OCI-LY1 (cell line): ENCODE data around the gene VOPP1.

Experiments
- H2AFZ ChIP-seq: fragments of 200-600 bp; sonication (generic), shearing (Covaris generic); 2 replicates; pipeline ENCODE4 v1.6.0; 2014; ENCODE audit warnings: antibody characterized with exemption, mild to moderate bottlenecking, low read length
- H3F3A ChIP-seq: fragments of 200-600 bp; sonication (generic), shearing (Covaris generic); 2 replicates; pipeline ENCODE4 v1.6.0; 2014; ENCODE audit warnings: mild to moderate bottlenecking, antibody characterized with exemption, low read length, moderate library complexity; ENCODE audit not compliant: insufficient read depth
- H3K27ac ChIP-seq: fragments of 200-600 bp; sonication (generic); 2 replicates; pipeline ENCODE4 v1.5.1; 2014; ENCODE audit warnings: low read length, mixed run types, mild to moderate bottlenecking, low read depth; ENCODE audit not compliant: poor library complexity, severe bottlenecking
- H3K27me3 ChIP-seq: fragments of 200-600 bp; sonication (generic); 2 replicates; pipeline ENCODE4 v1.6.0; 2014; ENCODE audit warnings: antibody characterized with exemption, mild to moderate bottlenecking, low read length, moderate library complexity; ENCODE audit not compliant: insufficient read depth
- H3K36me3 ChIP-seq: fragments of 200-600 bp; sonication (generic); 2 replicates; pipeline ENCODE4 v1.6.1; 2014; ENCODE audit warnings: mild to moderate bottlenecking, antibody characterized with exemption, low read length, moderate library complexity, mixed read lengths; ENCODE audit not compliant: insufficient read depth
- H3K4me1 ChIP-seq: fragments of 200-600 bp; sonication (generic); 2 replicates; pipeline ENCODE4 v1.5.1; 2014; ENCODE audit warnings: mild to moderate bottlenecking, low read length, moderate library complexity; ENCODE audit not compliant: insufficient read depth, severe bottlenecking
- H3K4me2 ChIP-seq: fragments of 200-600 bp; sonication (generic), shearing (Covaris generic); 2 replicates; pipeline ENCODE4 v1.6.1; 2014; ENCODE audit warnings: low read length
- H3K4me3 ChIP-seq: fragments of 200-600 bp; sonication (generic); 2 replicates; pipeline ENCODE4 v1.5.1; 2014; ENCODE audit warnings: low read length, low read depth, mild to moderate bottlenecking, mixed read lengths; ENCODE audit not compliant: poor library complexity, severe bottlenecking
- H3K79me2 ChIP-seq: fragments of 200-600 bp; shearing (Covaris generic); 2 replicates; pipeline ENCODE4 v1.6.1; 2016; ENCODE audit warnings: mixed run types, low read length, mixed read lengths; ENCODE audit not compliant: insufficient read depth
- H3K9ac ChIP-seq: fragments of 200-600 bp; sonication (generic), shearing (Covaris generic); 2 replicates; pipeline ENCODE4 v1.6.1; 2014; ENCODE audit warnings: mild to moderate bottlenecking, low read length, mixed read lengths
- H3K9me2 ChIP-seq: fragments of 200-600 bp; sonication (generic), shearing (Covaris generic); 2 replicates; pipeline ENCODE4 v1.6.1; 2014; ENCODE audit warnings: low read depth, mild to moderate bottlenecking, low read length, mixed read lengths
- H3K9me3 ChIP-seq: fragments of 200-600 bp; shearing (Covaris generic); 2 replicates; pipeline ENCODE4 v1.6.1; 2014; ENCODE audit warnings: low read length, mixed read lengths
- H4K20me1 ChIP-seq: fragments of 200-600 bp; sonication (generic), shearing (Covaris generic); 2 replicates; pipeline ENCODE4 v1.6.0; 2016; ENCODE audit warnings: mild to moderate bottlenecking, low read length; ENCODE audit not compliant: insufficient read depth
- EZH2 ChIP-seq: fragments of 200-600 bp; sonication (generic), shearing (Covaris generic); IDR thresholded peaks from 2 replicates; pipeline ENCODE4 v1.8.0; 2017; ENCODE audit warnings: borderline replicate concordance, mixed run types, mild to moderate bottlenecking, antibody characterized with exemption, low read length, moderate library complexity, mixed read lengths
- TF ChIP-seq, protein P1 (sequence below): fragments of 200-600 bp; sonication (generic), shearing (Covaris generic); IDR thresholded peaks from 2 replicates; pipeline ENCODE4 v1.5.1; 2017; ENCODE audit warnings: mild to moderate bottlenecking, antibody characterized with exemption, low read length, moderate library complexity, mixed read lengths

VOPP1 gene

DNA sequence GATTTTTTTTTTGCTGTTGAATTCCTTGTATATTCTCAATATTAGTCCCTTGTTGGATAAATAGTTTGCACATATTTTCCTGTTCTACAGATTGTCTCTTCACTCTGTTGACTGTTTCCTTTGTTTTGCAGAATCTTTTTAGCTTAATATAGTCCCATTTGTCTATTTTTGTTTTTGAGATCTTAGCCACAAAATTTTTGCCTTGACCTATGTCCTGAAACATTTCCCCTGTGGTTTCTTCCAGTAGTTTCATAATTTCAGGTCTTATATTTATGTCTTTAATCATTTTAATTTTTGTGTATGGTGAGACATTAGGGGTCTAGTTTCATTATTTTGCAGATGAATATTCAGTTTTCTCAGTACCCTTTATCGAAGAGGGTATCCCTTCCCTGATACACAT is 114.5 kb downstream of the VOPP1 start:
- H3K27ac ChIP-seq = no peak overlapping the region
- no peak overlapping the region for H3K4me2 ChIP-seq
- H2AFZ ChIP-seq = no peak overlapping the region
- no peaks in the 10 kb centered on the region for H3K9me2 ChIP-seq
- H3K27me3 ChIP-seq = no peaks in the 10 kb centered on the region
- no peaks in the 10 kb centered on the region for H3K4me1 ChIP-seq
- no peaks in the 10 kb centered on the region for H3K79me2 ChIP-seq
- H3K9me3 ChIP-seq = peaks cover 21% of the 10 kb centered on the region
- no peak overlapping the region for H3K9ac ChIP-seq
- H4K20me1 ChIP-seq = no peaks in the 10 kb centered on the region
- H3F3A ChIP-seq = no peaks in the 10 kb centered on the region
- TF ChIP-seq EZH2 = no peak
- TF ChIP-seq, protein P1, sequence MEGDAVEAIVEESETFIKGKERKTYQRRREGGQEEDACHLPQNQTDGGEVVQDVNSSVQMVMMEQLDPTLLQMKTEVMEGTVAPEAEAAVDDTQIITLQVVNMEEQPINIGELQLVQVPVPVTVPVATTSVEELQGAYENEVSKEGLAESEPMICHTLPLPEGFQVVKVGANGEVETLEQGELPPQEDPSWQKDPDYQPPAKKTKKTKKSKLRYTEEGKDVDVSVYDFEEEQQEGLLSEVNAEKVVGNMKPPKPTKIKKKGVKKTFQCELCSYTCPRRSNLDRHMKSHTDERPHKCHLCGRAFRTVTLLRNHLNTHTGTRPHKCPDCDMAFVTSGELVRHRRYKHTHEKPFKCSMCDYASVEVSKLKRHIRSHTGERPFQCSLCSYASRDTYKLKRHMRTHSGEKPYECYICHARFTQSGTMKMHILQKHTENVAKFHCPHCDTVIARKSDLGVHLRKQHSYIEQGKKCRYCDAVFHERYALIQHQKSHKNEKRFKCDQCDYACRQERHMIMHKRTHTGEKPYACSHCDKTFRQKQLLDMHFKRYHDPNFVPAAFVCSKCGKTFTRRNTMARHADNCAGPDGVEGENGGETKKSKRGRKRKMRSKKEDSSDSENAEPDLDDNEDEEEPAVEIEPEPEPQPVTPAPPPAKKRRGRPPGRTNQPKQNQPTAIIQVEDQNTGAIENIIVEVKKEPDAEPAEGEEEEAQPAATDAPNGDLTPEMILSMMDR = no peak
- H3K36me3 ChIP-seq = no peaks in the 10 kb centered on the region; the same call in none of the 2 replicates
- H3K4me3 ChIP-seq = no peak overlapping the region

GRCh38 chr7:55452971-55453370 is 119.3 kb downstream of the VOPP1 start:
- Histone ChIP-seq H3K9me3 (no peaks in the 10 kb centered on the region), H3K4me2 (no peak overlapping the region), H3K9ac (no peak overlapping the region), H3K27ac (no peak overlapping the region), H3K36me3 (peaks cover 30% of the 10 kb centered on the region), H3K4me1 (no peaks in the 10 kb centered on the region), H3K27me3 (no peaks in the 10 kb centered on the region), H3K79me2 (no peaks in the 10 kb centered on the region), H3F3A (no peaks in the 10 kb centered on the region), H3K4me3 (no peak overlapping the region), H3K9me2 (no peaks in the 10 kb centered on the region), H4K20me1 (no peaks in the 10 kb centered on the region), H2AFZ (no peak overlapping the region)
- TF ChIP-seq, protein P1 = no peak
- no peak for TF ChIP-seq EZH2

- no peaks in the 10 kb centered on the region for H3K9me2 ChIP-seq
- H3K27me3 ChIP-seq = no peaks in the 10 kb centered on the region
- no peak overlapping the region for H2AFZ ChIP-seq
- H3K36me3 ChIP-seq = peaks cover 39% of the 10 kb centered on the region
- no peaks in the 10 kb centered on the region for H3F3A ChIP-seq
- no peaks in the 10 kb centered on the region for H3K4me1 ChIP-seq
- no peak overlapping the region for H3K27ac ChIP-seq
- no peaks in the 10 kb centered on the region for H3K9me3 ChIP-seq
- no peak for TF ChIP-seq EZH2
- TF ChIP-seq, protein P1 = no peak
- H3K9ac ChIP-seq = no peak overlapping the region
- no peak overlapping the region for H3K4me2 ChIP-seq
- no peaks in the 10 kb centered on the region for H4K20me1 ChIP-seq
- no peak overlapping the region for H3K4me3 ChIP-seq
- H3K79me2 ChIP-seq = no peaks in the 10 kb centered on the region
Observed at GRCh38 chr7:55449992-55450535, 122.2 kb downstream of the VOPP1 start.
